ENCODE data around the gene TCAP. TPM values are rescaled to one million over a fixed set of nuclear protein-coding genes. Genes with fewer than 3 reads are reported as not detected.

Gene TCAP
- total RNA-seq, 1 donor from 2014 or later = 0.19 TPM

- H3K36me3 Mint-ChIP-seq = peaks cover 9% of the 10 kb centered on the region
- no peak overlapping the region for H2AFZ ChIP-seq (replicated peaks)
- H4K20me1 ChIP-seq (ENCODE audit: low read depth) = peaks cover 20% of the 10 kb centered on the region
- no peak for TF ChIP-seq EZH2phosphoT487 (IDR thresholded peaks at IDR 0.05)
- H3K4me1 ChIP-seq = peaks cover 29% of the 10 kb centered on the region
- H3K9me3 ChIP-seq (ENCODE audit: low read depth) = no peaks in the 10 kb centered on the region
- H3K4me3 Mint-ChIP-seq = peak overlapping the region; percentile 16
- no peak overlapping the region for H3K9ac ChIP-seq
- H3K4me1 Mint-ChIP-seq = peaks cover 52% of the 10 kb centered on the region
- H3K27me3 Mint-ChIP-seq (ENCODE audit: insufficient read depth, low read depth) = no peaks in the 10 kb centered on the region
- peak overlapping the region; percentile 61 for H3K27ac Mint-ChIP-seq
- no peak overlapping the region for H3K27ac ChIP-seq
- no peaks in the 10 kb centered on the region for H3K27me3 ChIP-seq
- H3K9me3 Mint-ChIP-seq = no peaks in the 10 kb centered on the region
- H3F3A ChIP-seq (ENCODE audit: low read depth) = peaks cover 24% of the 10 kb centered on the region
- no peaks in the 10 kb centered on the region for H3K36me3 ChIP-seq
- no peak overlapping the region for H3K4me2 ChIP-seq
- no peak overlapping the region for H3K4me3 ChIP-seq
- no peak for DNase-seq (ENCODE audit: low spot score)
- H3K79me2 ChIP-seq (ENCODE audit: low read depth) = peaks cover 14% of the 10 kb centered on the region
Measured at GRCh38 chr17:39655105-39655504, 10.0 kb upstream of the TCAP start.

GRCh38 chr17:39658346-39658745 is 6.8 kb upstream of the TCAP start:
- H3K27ac ChIP-seq = no peak overlapping the region

GRCh38 chr17:39658760-39659159 is 6.4 kb upstream of the TCAP start:
- Histone ChIP-seq H2AFZ (replicated peaks) (no peak overlapping the region), H3K27me3 (no peaks in the 10 kb centered on the region), H3F3A (ENCODE audit: low read depth) (peaks cover 5% of the 10 kb centered on the region), H3K36me3 (no peaks in the 10 kb centered on the region), H3K79me2 (ENCODE audit: low read depth) (peaks cover 8% of the 10 kb centered on the region), H3K4me2 (no peak overlapping the region), H3K9me3 (ENCODE audit: low read depth) (no peaks in the 10 kb centered on the region), H4K20me1 (ENCODE audit: low read depth) (peaks cover 31% of the 10 kb centered on the region), H3K9ac (no peak overlapping the region), H3K4me1 (peaks cover 15% of the 10 kb centered on the region), H3K4me3 (no peak overlapping the region), H3K27ac (no peak overlapping the region)
- no peak overlapping the region for H3K27ac Mint-ChIP-seq
- TF ChIP-seq EZH2 (IDR thresholded peaks at IDR 0.05) = no peak
- peaks cover 9% of the 10 kb centered on the region for H3K36me3 Mint-ChIP-seq
- H3K4me3 Mint-ChIP-seq = no peak overlapping the region
- H3K9me3 Mint-ChIP-seq = no peaks in the 10 kb centered on the region
- peaks cover 2% of the 10 kb centered on the region for H3K27me3 Mint-ChIP-seq (ENCODE audit: insufficient read depth, low read depth)
- DNase-seq (ENCODE audit: low spot score) = no peak
- peaks cover 25% of the 10 kb centered on the region for H3K4me1 Mint-ChIP-seq

More at GRCh38 chr17:39658346-39658745, 6.8 kb upstream of the TCAP start:
- Histone ChIP-seq H3K36me3 (no peaks in the 10 kb centered on the region), H3K4me1 (peaks cover 15% of the 10 kb centered on the region), H3K9ac (no peak overlapping the region), H2AFZ (replicated peaks) (no peak overlapping the region), H3K27me3 (no peaks in the 10 kb centered on the region), H3K4me3 (no peak overlapping the region), H3K4me2 (no peak overlapping the region), H3K79me2 (ENCODE audit: low read depth) (peaks cover 8% of the 10 kb centered on the region), H3K9me3 (ENCODE audit: low read depth) (no peaks in the 10 kb centered on the region), H3F3A (ENCODE audit: low read depth) (peaks cover 9% of the 10 kb centered on the region), H4K20me1 (ENCODE audit: low read depth) (peaks cover 30% of the 10 kb centered on the region)
- no peak for DNase-seq (ENCODE audit: low spot score)
- Mint-ChIP-seq H3K9me3 (no peaks in the 10 kb centered on the region), H3K4me1 (peaks cover 29% of the 10 kb centered on the region), H3K4me3 (no peak overlapping the region), H3K36me3 (peaks cover 9% of the 10 kb centered on the region), H3K27ac (no peak overlapping the region), H3K27me3 (ENCODE audit: insufficient read depth, low read depth) (peaks cover 2% of the 10 kb centered on the region)
- TF ChIP-seq EZH2 (IDR thresholded peaks at IDR 0.05) (no peak), EZH2phosphoT487 (IDR thresholded peaks at IDR 0.05) (no peak), CTCF (IDR thresholded peaks at IDR 0.05) (no peak)

- Mint-ChIP-seq H3K27ac (no peak overlapping the region), H3K4me3 (no peak overlapping the region), H3K9me3 (no peaks in the 10 kb centered on the region), H3K27me3 (ENCODE audit: insufficient read depth, low read depth) (peaks cover 2% of the 10 kb centered on the region), H3K36me3 (peaks cover 11% of the 10 kb centered on the region), H3K4me1 (peaks cover 24% of the 10 kb centered on the region)
- no peak overlapping the region for H3K27ac ChIP-seq
- H3K4me2 ChIP-seq = no peak overlapping the region
- peaks cover 32% of the 10 kb centered on the region for H4K20me1 ChIP-seq (ENCODE audit: low read depth)
- peaks cover 16% of the 10 kb centered on the region for H3K4me1 ChIP-seq
- H3K27me3 ChIP-seq = no peaks in the 10 kb centered on the region
- H3K36me3 ChIP-seq = no peaks in the 10 kb centered on the region
- no peak for DNase-seq (ENCODE audit: low spot score)
- peaks cover 9% of the 10 kb centered on the region for H3F3A ChIP-seq (ENCODE audit: low read depth)
- H3K9ac ChIP-seq = no peak overlapping the region
- TF ChIP-seq EZH2 (IDR thresholded peaks at IDR 0.05) = no peak
- no peak for TF ChIP-seq EZH2phosphoT487 (IDR thresholded peaks at IDR 0.05)
- TF ChIP-seq CTCF (IDR thresholded peaks at IDR 0.05) = no peak
- H3K9me3 ChIP-seq (ENCODE audit: low read depth) = no peaks in the 10 kb centered on the region
- H3K4me3 ChIP-seq = no peak overlapping the region
- peaks cover 3% of the 10 kb centered on the region for H3K79me2 ChIP-seq (ENCODE audit: low read depth)
- H2AFZ ChIP-seq (replicated peaks) = no peak overlapping the region
Measured at GRCh38 chr17:39659279-39660010, 5.7 kb upstream of the TCAP start.

Data from neural progenitor cell (in vitro differentiated cells).